GM18907 (cell line): ENCODE measurements around the gene NR4A1.

ENCODE experiments used
- ATAC-seq: cut with Tn5 transposase; IDR thresholded peaks from one replicate; pipeline ENCODE4 v1.9.1; 2021; ENCODE audit warnings: mild to moderate bottlenecking, moderate library complexity; ENCODE audit not compliant: unreplicated experiment

The NR4A1 gene

GRCh38 chr12:52050758-52051541 lies at the start of gene NR4A1:
Gene NR4A1, plus strand, starts transcription at chr12:52051442. Its CDS starts 2,887 bp downstream, at chr12:52054329.
- peak; percentile 78 for ATAC-seq

- ATAC-seq: no peak
These were observed 48.2 kb upstream of the NR4A1 start for GRCh38 chr12:52003016-52003550.

GRCh38 chr12:52003591-52003990 lies 47.7 kb upstream of the NR4A1 start:
- no peak for ATAC-seq

GRCh38 chr12:52004042-52004648 lies 47.1 kb upstream of the NR4A1 start:
- no peak for ATAC-seq

GRCh38 chr12:52005218-52005902 lies 45.9 kb upstream of the NR4A1 start:
- ATAC-seq: no peak

GRCh38 chr12:52005903-52006703 lies 45.1 kb upstream of the NR4A1 start:
- peak; percentile 78 for ATAC-seq

GRCh38 chr12:52006726-52007157 lies 44.5 kb upstream of the NR4A1 start, which contains the start of gene TAMALIN:
Gene TAMALIN, plus strand, starts transcription at chr12:52006946. Its CDS starts 74 bp downstream, at chr12:52007020.
- no peak for ATAC-seq

GRCh38 chr12:52007158-52007921 lies 43.9 kb upstream of the NR4A1 start:
- ATAC-seq: no peak

- ATAC-seq: no peak
These were observed 43.2 kb upstream of the NR4A1 start for GRCh38 chr12:52007982-52008510.

GRCh38 chr12:52009081-52009751 lies 42.0 kb upstream of the NR4A1 start:
- no peak for ATAC-seq

- ATAC-seq: no peak
These were observed 41.1 kb upstream of the NR4A1 start for GRCh38 chr12:52010152-52010622.

GRCh38 chr12:52010692-52011601 lies 40.3 kb upstream of the NR4A1 start:
- ATAC-seq: no peak

GRCh38 chr12:52011602-52012214 lies 39.5 kb upstream of the NR4A1 start:
- no peak for ATAC-seq

GRCh38 chr12:52013626-52014310 lies 37.5 kb upstream of the NR4A1 start:
- no peak for ATAC-seq

GRCh38 chr12:52014567-52015530 lies 36.4 kb upstream of the NR4A1 start:
- no peak for ATAC-seq
